AG04450 (cell line): Measurements from ENCODE around the gene OTULIN. TPM values are rescaled to one million over a fixed set of nuclear protein-coding genes. Genes with fewer than 3 reads are reported as not detected.
A peak's percentile ranks its signal among the peaks of the same experiment; 100 is the strongest.

ENCODE experiments used
- CTCF ChIA-PET: fragments of 300-600, 350-600 bp; formaldehyde crosslinking; extraction: SDS; loops from one replicate; lab custom pipeline; 2022; ENCODE audit warnings: antibody characterized with exemption, inconsistent platforms; lab: Charles Lee
- POLR2A ChIA-PET: fragments of 350-600 bp; formaldehyde crosslinking; extraction: SDS; loops from one replicate; lab custom pipeline; 2021; ENCODE audit warnings: antibody characterized with exemption, inconsistent platforms; lab: Yijun Ruan, JAX
- DNase-seq: peaks from one replicate; pipeline ENCODE4 v3.0.0-alpha.2; 2011; ENCODE audit warnings: low read depth, low spot score
- H3K27ac ChIP-seq: one replicate; pipeline ENCODE4 v1.5.1; 2012; ENCODE audit warnings: low read depth, low read length, control low read depth
- H3K27me3 ChIP-seq: one replicate; pipeline ENCODE4 v1.6.0; 2012; ENCODE audit warnings: low read length; ENCODE audit not compliant: control insufficient read depth, insufficient read depth
- H3K4me3 ChIP-seq: 2 replicates; pipeline ENCODE4 v1.5.1; 2011; ENCODE audit warnings: mild to moderate bottlenecking, low read depth, low read length, control low read depth
- H3K9me3 ChIP-seq: 2 replicates; pipeline ENCODE4 v1.5.1; 2012; ENCODE audit warnings: low read length; ENCODE audit not compliant: control insufficient read depth, insufficient read depth
- polyA plus RNA-seq: library from polyadenylated mRNA; depleted of rRNA; stranded (reverse); fragments of >200 nt; gene quantifications from 2 replicates; pipeline ENCODE4 v1.2.3, GENCODE V29; 2011
- TF ChIP-seq, protein P1 (sequence below): IDR thresholded peaks from 2 replicates; pipeline ENCODE4 v1.5.1; 2011; ENCODE audit warnings: low read depth, low read length, control low read depth, inconsistent platforms

OTULIN gene
- polyA plus RNA-seq, 1 experiment: 14.0 TPM

- Histone ChIP-seq H3K27ac (no peak overlapping the region), H3K27me3 (no peaks in the 10 kb centered on the region), H3K4me3 (no peak overlapping the region), H3K9me3 (no peaks in the 10 kb centered on the region)
- TF ChIP-seq, protein P1, sequence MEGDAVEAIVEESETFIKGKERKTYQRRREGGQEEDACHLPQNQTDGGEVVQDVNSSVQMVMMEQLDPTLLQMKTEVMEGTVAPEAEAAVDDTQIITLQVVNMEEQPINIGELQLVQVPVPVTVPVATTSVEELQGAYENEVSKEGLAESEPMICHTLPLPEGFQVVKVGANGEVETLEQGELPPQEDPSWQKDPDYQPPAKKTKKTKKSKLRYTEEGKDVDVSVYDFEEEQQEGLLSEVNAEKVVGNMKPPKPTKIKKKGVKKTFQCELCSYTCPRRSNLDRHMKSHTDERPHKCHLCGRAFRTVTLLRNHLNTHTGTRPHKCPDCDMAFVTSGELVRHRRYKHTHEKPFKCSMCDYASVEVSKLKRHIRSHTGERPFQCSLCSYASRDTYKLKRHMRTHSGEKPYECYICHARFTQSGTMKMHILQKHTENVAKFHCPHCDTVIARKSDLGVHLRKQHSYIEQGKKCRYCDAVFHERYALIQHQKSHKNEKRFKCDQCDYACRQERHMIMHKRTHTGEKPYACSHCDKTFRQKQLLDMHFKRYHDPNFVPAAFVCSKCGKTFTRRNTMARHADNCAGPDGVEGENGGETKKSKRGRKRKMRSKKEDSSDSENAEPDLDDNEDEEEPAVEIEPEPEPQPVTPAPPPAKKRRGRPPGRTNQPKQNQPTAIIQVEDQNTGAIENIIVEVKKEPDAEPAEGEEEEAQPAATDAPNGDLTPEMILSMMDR: no peak
- CTCF ChIA-PET: interaction anchor here (1.0 kb wide), 1 partner anchor 359 kb away, joined by 3 read pairs; no protein-coding TSS in a partner anchor
- no peak for DNase-seq
- POLR2A ChIA-PET: no interaction called here
These were observed 9.3 kb upstream of the OTULIN start for GRCh38 chr5:14655146-14655741.

GRCh38 chr5:14656898-14657297, 7.6 kb upstream of the OTULIN start:
- CTCF ChIA-PET: interaction anchor here (2.0 kb wide), 1 partner anchor 9 kb away, joined by 24 read pairs; no protein-coding TSS in a partner anchor
- Histone ChIP-seq H3K4me3 (no peak overlapping the region), H3K27ac (no peak overlapping the region), H3K27me3 (no peaks in the 10 kb centered on the region), H3K9me3 (no peaks in the 10 kb centered on the region)
- TF ChIP-seq, protein P1: no peak
- no peak for DNase-seq
- POLR2A ChIA-PET: no interaction called here

DNA sequence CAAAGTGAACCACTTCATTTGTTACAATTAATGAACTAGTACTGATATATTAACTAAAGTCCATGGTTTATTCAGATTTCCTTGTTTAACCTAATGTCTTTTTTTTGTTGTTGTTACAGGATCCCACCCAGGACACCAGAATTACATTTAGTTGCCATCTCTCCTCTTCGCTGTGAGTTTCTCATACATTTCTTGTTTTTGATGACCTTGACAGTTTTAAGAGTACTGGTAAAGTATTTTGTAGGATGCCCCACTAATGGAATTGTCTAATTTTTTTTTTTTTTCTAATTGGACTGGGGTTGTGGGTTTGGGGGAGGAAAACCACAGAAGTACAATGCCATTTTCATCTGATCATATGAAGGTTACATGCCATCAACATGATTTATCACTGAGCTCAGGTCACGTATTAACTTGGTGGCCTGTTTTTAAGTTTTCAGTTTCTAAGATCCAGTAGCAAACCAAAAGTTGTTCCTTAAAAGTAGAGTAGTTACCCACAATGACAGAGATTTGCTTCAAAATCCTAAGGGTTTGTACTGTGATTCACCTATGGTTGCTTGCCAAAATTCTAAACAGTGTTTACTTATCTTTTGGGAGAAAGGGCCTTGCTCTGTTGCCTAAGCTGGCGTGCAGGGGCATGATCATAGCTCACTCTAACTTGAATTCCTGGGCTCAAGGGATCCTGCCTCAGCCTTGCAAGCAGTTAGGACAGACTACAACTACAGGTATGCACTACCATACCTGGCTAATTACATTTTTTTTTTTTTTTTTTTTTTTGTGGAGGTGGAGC, 4.5 kb upstream of the OTULIN start:
- peak; percentile 56 for DNase-seq
- Histone ChIP-seq H3K27me3 (no peaks in the 10 kb centered on the region), H3K4me3 (no peak overlapping the region), H3K27ac (peak overlapping the region; percentile 11), H3K9me3 (no peaks in the 10 kb centered on the region; the same call in 1 of the 2 replicates)
- ChIA-PET CTCF (interaction anchor here (0.6 to 1.9 kb wide), 5 partner anchors 12 to 758 kb away, joined by 3 to 19 read pairs (median 3); no protein-coding TSS in a partner anchor), POLR2A (interaction anchor here (0.5 to 0.6 kb wide), 4 partner anchors 10 to 1000 kb away, joined by 3 to 7 read pairs (median 4); no protein-coding TSS in a partner anchor)
- TF ChIP-seq, protein P1: no peak

- TF ChIP-seq, protein P1: no peak
- ChIA-PET CTCF (interaction anchor here (0.6 to 1.9 kb wide), 4 partner anchors 13 to 759 kb away, joined by 3 to 19 read pairs (median 4); no protein-coding TSS in a partner anchor), POLR2A (interaction anchor here (0.5 to 0.6 kb wide), 4 partner anchors 11 to 1000 kb away, joined by 3 to 7 read pairs (median 4); no protein-coding TSS in a partner anchor)
- Histone ChIP-seq H3K27ac (no peak overlapping the region), H3K4me3 (no peak overlapping the region), H3K9me3 (no peaks in the 10 kb centered on the region; the same call in 1 of the 2 replicates), H3K27me3 (no peaks in the 10 kb centered on the region)
- no peak for DNase-seq
These were observed 3.7 kb upstream of the OTULIN start for GRCh38 chr5:14660833-14661232.
